Mucosa of gallbladder (tissue), 1 donor: ENCODE results near the gene NFAM1. TPM values are rescaled to one million over a fixed set of nuclear protein-coding genes. Genes with fewer than 3 reads are reported as not detected.

Source experiments
- DNase-seq: peaks from one replicate; pipeline ENCODE4 v3.0.0-alpha.2; 2020; ENCODE audit warnings: low spot score
- total RNA-seq: library from RNA; stranded (reverse); gene quantifications from one replicate; pipeline ENCODE4 v1.2.1, GENCODE V29; 2021
- donor health status: DM: no; HTN: no; CAD: no.

Gene NFAM1
- total RNA-seq, 1 donor from 2014 or later = 3.9 TPM

- DNase-seq = no peak
Observed at GRCh38 chr22:42439821-42440674, 7.8 kb upstream of the NFAM1 start.

- DNase-seq = no peak
Observed at GRCh38 chr22:42439021-42439567, 6.9 kb upstream of the NFAM1 start.

DNA sequence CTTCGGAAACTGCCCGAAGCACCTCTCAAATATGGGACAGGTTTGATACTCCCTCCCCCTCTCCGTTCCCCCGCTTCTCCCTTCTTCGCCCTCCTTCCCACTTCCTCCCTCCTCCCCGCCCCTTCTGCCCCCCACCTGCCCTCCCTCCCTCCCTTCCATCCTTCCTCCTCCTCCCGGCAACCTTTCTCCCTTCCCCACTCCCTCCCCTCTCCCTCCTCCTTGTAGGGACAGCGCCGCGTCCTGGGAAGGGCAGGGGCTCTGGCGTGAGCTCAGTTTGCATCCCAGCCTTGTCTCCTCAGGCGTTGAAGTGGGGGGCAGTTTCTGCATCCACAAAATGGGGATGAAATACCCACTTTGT is 6.1 kb upstream of the NFAM1 start:
- no peak for DNase-seq

DNA sequence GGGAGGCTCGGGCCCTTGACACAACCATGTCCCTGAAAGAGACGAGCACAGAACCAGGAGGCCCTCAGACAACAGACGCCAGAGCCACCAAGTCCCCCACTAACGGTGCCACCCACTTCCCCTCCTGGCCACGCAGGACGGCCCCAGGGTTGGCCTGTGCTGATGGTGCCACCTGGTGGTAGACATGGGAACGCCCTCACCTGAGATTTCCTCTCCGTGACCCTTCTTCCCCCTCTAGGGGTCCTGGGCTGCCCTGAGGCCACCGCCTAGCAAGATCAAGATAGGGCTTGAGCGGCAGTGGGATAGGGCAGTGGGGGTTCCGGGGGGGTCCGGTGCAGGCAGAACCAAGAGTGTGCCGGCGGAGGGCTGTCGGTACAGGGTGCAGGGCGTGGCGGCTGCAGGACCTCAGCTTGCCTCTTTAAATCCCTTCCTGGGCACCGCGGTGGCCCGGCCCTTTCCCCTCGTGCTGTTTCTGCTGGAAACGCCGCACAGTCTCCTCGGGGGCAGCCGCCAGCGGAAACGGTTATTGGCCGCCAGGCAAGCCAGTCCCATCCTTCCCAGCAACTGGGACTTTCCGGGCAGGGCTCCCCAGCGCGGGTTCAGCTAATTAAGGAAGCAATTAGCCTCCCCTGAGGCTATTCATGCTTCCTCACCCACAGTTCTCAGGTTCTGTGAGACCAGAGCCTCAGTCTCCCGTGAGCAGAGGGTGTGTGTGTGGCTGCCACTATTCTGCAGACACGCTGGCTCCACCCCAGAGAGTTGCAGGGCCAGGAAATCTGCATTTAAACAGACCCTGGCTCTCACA is 5.5 kb upstream of the NFAM1 start:
- peak; percentile 70 for DNase-seq

- DNase-seq = no peak
Observed at GRCh38 chr22:42436404-42436803, 4.2 kb upstream of the NFAM1 start.

GRCh38 chr22:42434748-42435425 is 2.7 kb upstream of the NFAM1 start:
- no peak for DNase-seq

GRCh38 chr22:42433754-42434682 is 1.8 kb upstream of the NFAM1 start:
- no peak for DNase-seq

DNA sequence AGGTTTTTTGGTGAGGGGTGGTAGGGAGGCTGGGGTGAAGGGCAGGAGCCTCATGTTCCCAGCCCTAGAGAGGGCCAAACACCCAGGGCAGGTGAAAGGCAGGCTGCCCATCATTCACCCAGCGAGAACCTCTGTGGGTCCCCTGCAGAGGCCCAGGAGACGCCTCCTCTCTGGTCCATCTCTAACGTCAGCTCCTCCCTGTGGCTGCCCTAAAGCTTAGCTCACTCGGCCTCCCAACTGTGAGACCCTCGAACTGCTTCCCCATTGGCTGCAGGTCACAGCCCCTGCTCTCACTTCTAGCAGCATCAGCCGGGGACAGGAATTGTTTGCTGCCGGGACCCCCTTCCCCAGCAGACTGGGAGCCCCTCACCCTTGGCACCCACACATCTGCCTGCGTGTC is 615 bp upstream of the NFAM1 start:
- no peak for DNase-seq

- DNase-seq = no peak
Observed at GRCh38 chr22:42431401-42432019, 693 bp downstream of the NFAM1 start.

DNA sequence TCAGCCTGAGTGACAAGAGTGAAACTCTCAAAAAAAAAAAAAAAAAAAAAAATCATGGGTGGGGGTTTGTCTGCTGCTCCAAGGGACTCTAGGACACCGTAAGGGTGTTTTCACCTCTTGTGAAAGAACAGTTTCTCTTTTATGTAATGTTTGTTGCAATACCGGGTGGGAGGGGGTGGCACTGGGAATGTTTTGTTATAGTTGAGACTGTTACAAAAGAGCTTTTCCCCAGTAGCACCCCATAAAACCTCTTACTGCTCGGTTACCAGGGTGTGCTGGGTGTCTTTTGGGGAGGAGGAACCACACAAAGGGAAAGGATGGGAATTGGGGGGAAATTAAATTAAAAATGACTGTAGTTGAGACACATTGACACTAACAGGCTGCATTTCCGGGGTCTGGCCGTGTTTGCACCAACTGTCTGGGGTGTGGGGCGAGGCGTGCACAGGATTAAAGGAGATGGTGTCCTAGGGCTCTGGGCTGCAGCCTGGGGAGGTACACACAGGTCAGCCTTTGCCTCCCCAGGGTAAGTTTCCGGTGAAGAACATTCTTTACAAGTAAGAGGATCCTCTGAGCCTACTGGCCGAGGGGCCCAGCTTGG is 1.6 kb downstream of the NFAM1 start:
- DNase-seq = no peak

GRCh38 chr22:42428760-42429159 is 3.4 kb downstream of the NFAM1 start:
- no peak for DNase-seq

DNA sequence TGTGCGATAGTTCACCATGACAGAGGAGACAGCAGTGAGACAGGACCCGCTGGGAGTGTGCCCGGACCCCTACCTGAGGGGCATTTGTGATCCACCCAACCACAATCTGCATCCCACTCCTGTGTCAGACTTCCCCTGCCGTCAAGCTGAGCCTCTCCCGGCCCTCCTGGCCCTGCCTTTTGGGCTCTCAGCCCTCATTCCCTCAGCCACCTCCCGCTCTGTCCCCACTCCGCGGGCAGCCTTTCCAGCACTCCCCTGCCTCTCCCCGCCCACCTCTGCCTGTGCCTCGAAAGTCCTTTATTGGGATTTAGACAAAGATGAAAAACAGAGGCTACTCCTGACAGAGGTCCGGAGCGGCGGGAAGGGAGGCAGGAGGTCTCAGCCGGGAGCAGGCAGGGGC is 4.2 kb downstream of the NFAM1 start:
- no peak for DNase-seq

DNA sequence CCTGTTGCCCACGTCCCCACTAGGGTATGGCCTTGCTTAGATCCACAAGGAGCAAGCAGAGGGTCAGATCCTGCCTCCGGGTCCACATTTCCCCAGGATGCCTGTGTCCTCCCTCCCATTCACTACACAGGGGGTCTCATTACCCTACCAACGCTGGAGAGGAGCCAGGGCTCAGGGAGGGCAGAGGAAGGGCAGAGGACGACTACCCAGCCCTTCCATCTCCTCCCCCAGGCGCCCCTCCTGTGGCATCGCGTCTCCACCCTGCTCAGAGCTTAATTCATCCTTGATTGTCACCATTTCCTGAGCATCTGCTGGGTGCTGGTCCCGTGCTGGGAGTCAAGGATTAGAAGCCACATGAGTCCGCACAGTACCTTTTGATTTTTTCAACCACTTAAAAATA is 5.0 kb downstream of the NFAM1 start:
- no peak for DNase-seq

DNA sequence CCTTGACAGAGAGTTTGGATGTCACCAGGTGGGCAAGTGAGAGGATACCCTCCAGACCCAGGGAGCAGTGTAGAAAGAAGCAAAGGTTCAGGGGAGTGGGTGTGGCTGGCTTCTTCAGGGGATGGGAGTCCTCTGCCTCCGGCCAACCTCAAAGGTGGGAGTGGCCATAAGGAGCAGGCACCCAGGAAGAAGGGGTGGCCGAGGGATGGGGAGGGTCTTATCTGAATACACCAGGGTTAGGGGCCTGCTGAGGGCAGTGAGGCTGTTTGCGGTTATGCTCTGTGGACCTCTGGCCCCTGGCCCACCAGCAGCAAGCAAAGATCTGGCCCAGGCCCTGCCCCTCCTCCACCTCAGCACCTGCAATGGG is 6.2 kb downstream of the NFAM1 start:
- DNase-seq = no peak

DNA sequence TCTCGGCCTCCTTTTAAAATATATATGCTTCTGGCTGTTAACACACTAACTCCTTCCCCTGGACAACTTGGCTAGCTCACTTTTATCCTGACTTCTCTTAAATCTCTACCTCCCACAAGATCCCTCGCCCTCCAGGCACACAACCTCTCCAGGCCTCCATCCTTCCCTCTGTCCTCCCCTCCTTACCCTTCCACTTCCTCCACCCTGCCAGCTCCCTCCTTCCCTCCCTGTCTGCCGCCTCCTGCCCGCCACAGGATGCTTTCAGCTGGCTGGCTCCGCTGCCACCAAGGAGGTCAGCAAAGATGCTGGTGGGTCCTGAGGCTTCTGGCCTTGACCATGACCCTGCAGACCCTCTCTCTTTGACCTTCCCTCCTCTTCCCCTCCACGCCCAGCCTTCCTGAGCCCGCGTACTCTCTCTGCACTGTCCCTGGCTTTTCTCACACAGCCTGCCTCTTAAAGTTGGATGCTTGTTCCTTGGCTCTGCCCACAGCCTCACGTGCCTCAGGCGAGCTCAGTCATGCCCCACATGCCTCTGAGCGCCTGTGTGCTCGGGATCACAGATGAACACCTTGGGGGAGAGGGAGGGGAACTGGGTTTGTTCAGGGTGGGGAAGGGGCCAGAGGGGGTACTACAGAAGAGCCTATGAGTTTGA is 6.7 kb downstream of the NFAM1 start:
- DNase-seq = no peak

DNA sequence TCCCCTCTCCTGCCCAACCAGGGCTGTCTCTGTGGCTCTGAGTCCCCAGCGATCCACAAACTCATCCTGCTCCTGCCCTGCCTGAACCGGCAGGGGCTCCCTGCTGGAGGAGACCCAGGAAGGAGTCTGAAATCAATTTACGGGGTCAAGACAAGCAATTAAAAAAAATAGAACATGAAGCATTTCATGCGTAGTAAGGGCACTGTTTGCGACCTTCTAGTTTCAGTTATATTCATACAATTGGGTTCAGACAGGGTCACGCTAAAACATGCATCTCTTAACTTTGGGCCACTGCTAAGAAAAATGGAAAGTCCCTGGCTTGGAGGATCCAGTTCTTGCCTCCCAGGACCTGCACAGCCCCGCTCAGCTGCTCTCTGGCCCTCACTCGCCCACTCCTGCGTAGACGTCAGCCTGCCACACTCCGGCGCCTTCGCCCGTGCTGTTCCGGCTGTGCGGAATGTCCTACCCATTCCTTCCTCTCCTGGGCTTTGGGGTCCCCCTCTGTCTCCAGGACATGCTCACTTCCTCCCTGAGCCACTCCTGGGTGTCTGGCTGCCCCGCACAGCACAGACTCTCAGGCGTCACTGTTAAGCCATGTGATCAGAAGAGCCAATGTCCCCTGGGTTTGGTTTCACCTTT is 12.8 kb downstream of the NFAM1 start:
- DNase-seq = no peak

DNA sequence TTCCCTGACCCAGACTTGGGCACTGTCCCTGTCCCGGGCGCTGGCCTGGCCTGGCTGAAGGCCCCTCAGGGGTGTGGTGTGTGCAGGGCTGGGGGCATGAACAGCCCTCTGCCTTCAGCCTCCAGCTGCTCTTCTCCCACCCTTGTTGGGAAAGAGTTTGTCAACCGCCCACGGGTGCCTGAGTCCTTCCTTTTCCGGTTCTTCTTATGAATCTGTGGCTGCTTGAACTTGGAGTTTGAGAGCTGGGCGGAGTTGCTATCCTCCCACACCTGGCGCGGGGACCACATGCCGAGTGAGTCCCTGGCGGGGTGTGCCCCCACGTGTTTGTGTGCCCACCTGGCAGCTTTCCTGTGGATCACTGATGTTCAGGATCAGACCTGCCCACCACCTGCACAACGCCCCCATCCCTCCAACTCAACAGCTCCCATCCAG is 13.4 kb downstream of the NFAM1 start:
- DNase-seq = no peak

DNA sequence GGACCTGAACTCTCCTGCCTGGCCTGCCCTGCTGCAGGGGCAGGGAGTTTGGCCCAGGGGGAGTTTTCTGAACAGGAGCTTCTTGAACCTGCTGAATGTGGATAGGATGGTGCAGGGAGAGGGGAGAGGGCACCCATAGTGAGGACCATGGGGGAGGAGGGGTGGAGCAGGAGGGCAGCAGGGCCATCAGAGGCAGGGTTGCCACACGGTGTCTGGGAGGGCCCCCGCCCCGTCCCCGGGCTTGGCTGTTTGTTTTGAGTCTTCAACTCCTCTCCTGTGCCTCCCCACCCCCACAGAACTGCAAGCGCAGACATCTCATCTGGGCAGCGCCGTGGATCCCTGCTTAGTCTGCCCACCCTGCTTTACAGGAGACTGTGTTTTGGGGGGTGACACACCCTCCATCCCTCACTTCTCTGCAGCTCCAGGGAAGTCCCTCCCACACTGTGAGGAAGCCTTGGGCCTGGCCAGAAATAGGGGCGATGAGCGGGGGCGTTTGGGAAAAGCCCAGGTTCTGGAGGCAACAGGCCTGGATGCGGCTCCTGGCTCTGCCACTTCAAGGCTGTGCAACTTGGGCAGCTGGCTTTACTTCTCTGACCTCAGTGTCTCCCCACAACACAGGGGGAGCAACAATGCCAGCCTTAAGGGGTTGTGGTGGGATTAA is 14.4 kb downstream of the NFAM1 start:
- DNase-seq = no peak
